Activated naive CD4-positive, alpha-beta T cell (primary cell): ENCODE measurements around the gene UBE2G2.
"Not testable (repeated sequence)": the region's sequence is repeated elsewhere in the genome, so short reads cannot be mapped to it uniquely, and the experiment has no call there.

Experiments used
- DNase-seq, 4 experiments: peaks; one replicate each; lab custom pipeline; 2025; lab: John Stamatoyannopoulos, UW

The UBE2G2 gene

GRCh38 chr21:44836349-44836665 is 34.7 kb upstream of the UBE2G2 start:
- DNase-seq, result no peak

DNA sequence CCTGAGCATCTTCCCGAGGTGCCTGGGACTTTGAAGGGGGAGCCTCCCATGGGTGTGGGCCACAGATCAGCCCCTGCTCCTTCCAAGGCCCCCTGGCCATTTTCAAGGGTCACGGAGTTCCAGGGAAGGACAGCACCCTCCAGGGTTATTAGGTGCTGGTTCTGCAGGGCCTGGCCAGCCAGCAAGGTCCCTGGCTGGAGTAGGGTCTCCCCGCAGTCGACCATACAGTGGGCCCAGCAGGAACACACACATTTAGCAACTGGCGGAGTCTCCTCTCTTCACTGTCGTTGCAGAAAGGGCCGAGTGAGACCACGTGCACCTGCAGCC is 34.0 kb upstream of the UBE2G2 start:
- DNase-seq, result no peak

- DNase-seq, result no peak
These were observed 33.5 kb upstream of the UBE2G2 start for GRCh38 chr21:44834951-44835646.

DNA sequence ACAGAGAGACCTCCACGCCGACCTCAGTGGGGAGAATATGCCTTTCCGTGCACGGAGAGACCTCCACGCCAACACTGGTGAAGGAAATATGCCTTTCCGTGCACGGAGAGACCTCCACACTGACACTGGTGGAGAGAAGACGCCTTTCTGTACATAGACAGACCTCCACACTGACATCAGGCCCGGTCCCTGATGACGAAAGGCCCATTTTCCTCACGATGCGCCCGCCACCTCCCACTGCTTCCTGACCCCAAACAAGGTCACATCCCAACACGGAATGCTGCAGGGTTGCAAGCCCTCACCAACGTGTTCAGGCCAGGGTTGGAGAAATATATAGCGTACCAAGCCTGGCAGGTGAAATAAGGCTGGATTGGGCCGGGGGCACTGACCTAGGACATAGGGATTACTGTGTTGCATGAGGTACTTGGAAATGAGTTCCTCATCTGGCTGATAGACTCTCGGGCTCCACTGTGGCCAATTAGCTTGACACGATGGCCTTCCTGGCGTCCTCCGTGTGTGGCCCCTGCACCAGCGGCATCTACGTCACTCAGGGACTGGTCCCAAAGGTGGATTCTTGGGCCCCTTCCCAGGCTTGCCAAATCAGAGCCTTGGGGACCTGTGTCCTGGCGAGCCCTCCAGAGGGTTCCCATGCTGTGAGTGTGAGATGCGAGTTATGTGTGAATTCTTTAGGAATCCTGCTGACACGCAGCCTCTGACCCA is 32.8 kb upstream of the UBE2G2 start:
- no peak for DNase-seq

GRCh38 chr21:44833663-44834062 is 32.0 kb upstream of the UBE2G2 start:
- no peak for DNase-seq

GRCh38 chr21:44832516-44833255 is 31.1 kb upstream of the UBE2G2 start:
- not testable (repeated sequence) for DNase-seq

- no peak for DNase-seq
These were observed 29.7 kb upstream of the UBE2G2 start for GRCh38 chr21:44831227-44831860.

- DNase-seq, result no peak
These were observed 28.0 kb upstream of the UBE2G2 start for GRCh38 chr21:44829507-44830092.

DNA sequence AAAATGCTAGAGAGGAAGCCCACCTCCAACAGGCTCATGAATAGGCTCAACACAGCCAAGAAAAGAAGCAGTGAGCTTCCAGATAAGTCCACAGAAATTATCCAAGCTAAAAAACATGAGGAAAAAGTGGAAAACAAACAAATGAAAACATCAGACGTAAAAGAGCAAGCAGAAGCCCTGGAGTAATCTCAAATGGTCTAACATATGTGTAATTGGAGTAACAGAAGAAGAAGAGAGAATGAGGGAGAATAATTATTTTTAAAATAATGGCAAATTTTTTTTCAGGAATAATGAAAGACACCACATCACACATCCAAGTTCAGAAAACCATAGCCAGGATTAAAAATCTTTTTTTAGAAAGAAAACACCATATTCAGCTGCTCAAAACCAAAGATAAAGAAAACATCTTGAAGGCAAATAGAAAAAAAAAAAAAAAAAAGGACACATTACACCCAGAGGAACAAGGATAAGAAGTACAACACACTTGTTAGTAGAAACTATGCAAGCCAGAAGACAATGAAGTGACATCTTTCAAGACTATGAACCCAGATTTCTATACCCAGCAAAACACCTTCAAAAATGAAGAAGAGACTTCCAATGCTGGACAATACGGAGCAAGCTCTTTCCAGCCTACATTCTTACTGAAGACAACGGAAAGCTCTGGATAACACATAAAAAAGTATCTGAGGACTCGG is 26.9 kb upstream of the UBE2G2 start:
- DNase-seq, result no peak

- no peak for DNase-seq
These were observed 21.6 kb upstream of the UBE2G2 start for GRCh38 chr21:44823179-44823660.

DNA sequence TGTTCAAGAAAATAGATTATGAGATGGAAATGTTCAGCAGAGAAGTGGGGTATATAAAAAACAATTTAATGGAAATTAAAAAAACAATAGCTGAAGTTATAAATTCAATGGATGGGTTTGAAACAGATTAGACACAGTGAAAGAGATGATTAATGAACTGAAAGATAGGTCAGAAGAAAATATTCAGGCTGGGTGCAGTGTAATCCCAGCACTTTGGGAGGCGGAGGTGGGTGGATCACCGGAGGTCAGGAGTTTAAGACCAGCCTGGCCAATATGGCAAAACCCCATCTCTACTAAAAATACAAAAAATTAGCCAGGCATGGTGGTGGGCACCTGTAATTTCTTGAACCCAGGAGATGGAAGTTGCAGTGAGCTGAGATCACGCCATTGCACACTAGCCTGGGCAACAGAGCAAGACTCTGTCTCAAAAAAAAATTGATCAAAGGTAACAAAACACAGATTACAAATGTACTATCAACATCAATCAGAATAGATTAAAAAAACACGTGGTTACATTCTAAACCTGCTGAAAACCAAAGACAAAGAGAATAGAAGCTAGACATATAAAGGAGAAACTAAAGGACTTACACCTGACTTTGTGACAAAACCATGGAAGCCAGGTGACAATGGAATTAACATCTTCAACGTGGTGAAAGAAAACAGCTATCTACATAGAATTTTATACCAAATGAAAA is 21.0 kb upstream of the UBE2G2 start:
- no peak for DNase-seq

DNA sequence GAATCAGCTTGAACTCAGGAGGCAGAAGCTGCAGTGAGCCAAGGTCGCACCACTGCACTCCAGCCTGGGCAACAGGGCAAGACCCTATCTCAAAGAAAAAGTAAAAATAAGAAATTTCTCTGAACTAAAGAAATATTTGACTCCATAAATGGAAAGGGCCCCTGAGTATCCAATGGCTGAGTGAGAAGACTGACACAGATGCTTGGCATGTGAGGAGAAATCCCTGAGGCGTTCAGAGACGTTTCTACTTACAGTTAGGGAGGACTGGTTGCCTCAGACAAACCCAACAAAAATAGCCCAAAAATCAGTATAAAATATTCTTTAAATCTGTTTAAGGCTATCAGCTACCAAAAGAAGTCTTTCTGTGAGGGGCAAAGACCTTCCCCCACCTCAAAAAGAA is 19.2 kb upstream of the UBE2G2 start:
- DNase-seq, result no peak

- no peak for DNase-seq
These were observed 17.9 kb upstream of the UBE2G2 start for GRCh38 chr21:44819283-44820243.

DNA sequence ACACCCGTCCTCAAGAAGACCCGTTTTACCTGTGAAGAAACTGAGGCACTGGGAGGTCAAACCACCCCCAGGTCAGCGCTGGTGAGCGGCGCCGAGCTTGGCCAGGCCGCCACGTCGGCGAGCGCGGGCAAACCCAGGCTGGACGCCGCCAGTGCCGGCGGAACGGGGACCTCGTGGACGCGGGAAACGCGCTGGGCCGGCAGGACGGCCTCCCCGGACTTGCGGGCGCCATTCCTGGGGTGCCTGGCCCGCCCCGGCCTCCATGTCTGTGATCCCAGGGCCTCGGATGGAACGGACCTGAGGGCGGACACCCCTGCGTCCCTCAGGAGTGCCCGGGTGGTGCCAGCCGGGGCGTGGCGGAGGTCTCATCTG is 17.0 kb upstream of the UBE2G2 start:
- no peak for DNase-seq

GRCh38 chr21:44817914-44818639 is 16.5 kb upstream of the UBE2G2 start, which contains the start of gene SUMO3:
Gene SUMO3 (minus strand): TSS chr21:44818062. CDS start chr21:44817968, 94 bp downstream.
- peak; percentile 72 to 84 (median 78) for DNase-seq

DNA sequence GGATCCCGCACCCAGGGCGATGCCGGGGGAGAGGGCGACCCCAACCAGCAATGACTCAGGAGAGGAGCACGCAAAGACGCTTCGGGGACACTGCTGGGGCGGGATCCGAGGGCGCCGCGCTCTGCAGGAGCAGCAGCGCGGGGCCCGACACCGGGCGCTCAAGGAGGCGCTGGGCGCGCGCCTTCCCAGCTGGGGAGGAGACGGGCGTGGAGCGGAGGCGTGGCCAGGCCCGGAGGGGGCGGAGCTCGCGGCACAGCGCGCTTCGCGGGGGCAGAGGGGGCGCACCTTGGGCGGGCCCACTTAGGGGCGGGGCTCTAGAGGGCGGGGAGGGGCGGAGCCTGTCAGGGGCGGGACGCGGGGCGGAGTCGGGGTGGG is 15.9 kb upstream of the UBE2G2 start:
- DNase-seq, result peak; percentile 84 to 95 (median 87)

- DNase-seq, result no peak
These were observed 15.3 kb upstream of the UBE2G2 start for GRCh38 chr21:44816761-44817505.

DNA sequence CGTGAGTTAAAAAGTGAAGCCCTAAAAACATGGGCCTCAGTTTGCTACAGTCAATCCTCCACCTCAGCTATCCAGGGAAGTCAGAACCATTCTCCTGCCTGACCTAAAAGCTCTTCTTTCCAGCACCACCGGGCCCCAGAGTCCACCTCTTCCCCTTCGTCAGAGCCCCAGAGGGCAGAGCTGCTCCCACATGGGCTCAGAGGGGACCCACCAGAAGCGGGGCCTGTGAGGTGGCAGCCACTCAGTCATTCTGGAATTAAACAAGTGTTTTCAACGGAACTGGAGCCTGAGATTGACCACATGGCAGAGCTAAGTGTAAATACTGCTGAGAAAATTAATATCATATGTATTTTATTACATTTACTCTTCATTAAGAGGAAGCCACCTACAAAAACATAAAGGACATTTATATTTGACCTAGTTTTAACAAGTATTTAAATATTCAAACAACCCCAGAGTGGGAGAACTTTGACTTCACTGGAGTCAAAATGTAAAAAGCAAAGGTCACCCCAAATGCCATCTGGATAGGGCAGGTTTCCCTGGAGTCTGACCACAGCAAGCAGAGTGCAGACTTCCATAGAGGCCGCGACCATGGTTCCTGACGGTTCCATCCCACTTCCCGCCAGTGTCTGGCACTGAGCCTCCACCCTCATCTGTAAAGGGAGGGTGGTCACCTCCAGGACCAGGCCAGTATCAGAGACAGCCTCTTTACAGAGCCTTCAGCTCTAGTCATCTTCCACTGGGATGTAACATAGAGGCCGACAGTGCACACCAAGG is 14.4 kb upstream of the UBE2G2 start:
- no peak for DNase-seq
